ENCODE measurements around the gene RNF175.

- TF ChIP-seq CTCF (IDR thresholded peaks at IDR 0.05) (no peak), POLR2A (IDR thresholded peaks at IDR 0.05) (no peak)
Measured at GRCh38 chr4:153781280-153781679, 21.5 kb upstream of the RNF175 start.

All from adrenal gland (tissue), 5 donors.